Progenitor cell of endocrine pancreas (in vitro differentiated cells): ENCODE results near the gene WDR88. TPM values are rescaled to one million over a fixed set of nuclear protein-coding genes. Genes with fewer than 3 reads are reported as not detected.
A peak's percentile ranks its signal among the peaks of the same experiment; 100 is the strongest.
"Not testable (repeated sequence)": the region's sequence is repeated elsewhere in the genome, so short reads cannot be mapped to it uniquely, and the experiment has no call there.

Experiments used
- DNase-seq: peaks from one replicate; pipeline ENCODE4 v3.0.0; 2021; ENCODE audit warnings: low spot score; ENCODE audit not compliant: unreplicated experiment
- H3K27ac Mint-ChIP-seq: 2 replicates; pipeline ENCODE4 v1.8.0; 2021; ENCODE audit warnings: mild to moderate bottlenecking, moderate library complexity, mixed read lengths
- H3K27me3 Mint-ChIP-seq: 2 replicates; pipeline ENCODE4 v1.8.0; 2021; ENCODE audit warnings: mixed read lengths
- H3K36me3 Mint-ChIP-seq: 2 replicates; pipeline ENCODE4 v1.8.0; 2022; ENCODE audit warnings: mixed read lengths; ENCODE audit not compliant: insufficient read depth
- H3K4me1 Mint-ChIP-seq: 2 replicates; pipeline ENCODE4 v1.8.0; 2021; ENCODE audit warnings: low read depth, mixed read lengths
- H3K4me3 Mint-ChIP-seq: 2 replicates; pipeline ENCODE4 v1.8.0; 2021; ENCODE audit warnings: low read depth, mild to moderate bottlenecking, moderate library complexity, mixed read lengths
- H3K9me3 Mint-ChIP-seq: 2 replicates; pipeline ENCODE4 v1.8.0; 2021; ENCODE audit warnings: low read depth, mixed read lengths
- total RNA-seq: library from RNA; stranded (reverse); gene quantifications from 2 replicates; pipeline ENCODE4 v1.2.1, GENCODE V29; 2021
- TF ChIP-seq, protein P1 (sequence below): fragments of 200-600 bp; sonication (generic); IDR thresholded peaks from one replicate; pipeline ENCODE4 v1.5.0; 2021; ENCODE audit warnings: antibody characterized with exemption, mild to moderate bottlenecking; ENCODE audit not compliant: unreplicated experiment

WDR88 gene
- total RNA-seq, 1 donor from 2014 or later = not detected

GRCh38 chr19:33117501-33117900, 14.4 kb upstream of the WDR88 start:
- Mint-ChIP-seq H3K4me3 (no peak overlapping the region), H3K9me3 (no peaks in the 10 kb centered on the region), H3K36me3 (peaks cover 21% of the 10 kb centered on the region), H3K27ac (no peak overlapping the region), H3K4me1 (no peaks in the 10 kb centered on the region), H3K27me3 (no peaks in the 10 kb centered on the region)
- DNase-seq = no peak
- TF ChIP-seq, protein P1, sequence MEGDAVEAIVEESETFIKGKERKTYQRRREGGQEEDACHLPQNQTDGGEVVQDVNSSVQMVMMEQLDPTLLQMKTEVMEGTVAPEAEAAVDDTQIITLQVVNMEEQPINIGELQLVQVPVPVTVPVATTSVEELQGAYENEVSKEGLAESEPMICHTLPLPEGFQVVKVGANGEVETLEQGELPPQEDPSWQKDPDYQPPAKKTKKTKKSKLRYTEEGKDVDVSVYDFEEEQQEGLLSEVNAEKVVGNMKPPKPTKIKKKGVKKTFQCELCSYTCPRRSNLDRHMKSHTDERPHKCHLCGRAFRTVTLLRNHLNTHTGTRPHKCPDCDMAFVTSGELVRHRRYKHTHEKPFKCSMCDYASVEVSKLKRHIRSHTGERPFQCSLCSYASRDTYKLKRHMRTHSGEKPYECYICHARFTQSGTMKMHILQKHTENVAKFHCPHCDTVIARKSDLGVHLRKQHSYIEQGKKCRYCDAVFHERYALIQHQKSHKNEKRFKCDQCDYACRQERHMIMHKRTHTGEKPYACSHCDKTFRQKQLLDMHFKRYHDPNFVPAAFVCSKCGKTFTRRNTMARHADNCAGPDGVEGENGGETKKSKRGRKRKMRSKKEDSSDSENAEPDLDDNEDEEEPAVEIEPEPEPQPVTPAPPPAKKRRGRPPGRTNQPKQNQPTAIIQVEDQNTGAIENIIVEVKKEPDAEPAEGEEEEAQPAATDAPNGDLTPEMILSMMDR = no peak

DNA sequence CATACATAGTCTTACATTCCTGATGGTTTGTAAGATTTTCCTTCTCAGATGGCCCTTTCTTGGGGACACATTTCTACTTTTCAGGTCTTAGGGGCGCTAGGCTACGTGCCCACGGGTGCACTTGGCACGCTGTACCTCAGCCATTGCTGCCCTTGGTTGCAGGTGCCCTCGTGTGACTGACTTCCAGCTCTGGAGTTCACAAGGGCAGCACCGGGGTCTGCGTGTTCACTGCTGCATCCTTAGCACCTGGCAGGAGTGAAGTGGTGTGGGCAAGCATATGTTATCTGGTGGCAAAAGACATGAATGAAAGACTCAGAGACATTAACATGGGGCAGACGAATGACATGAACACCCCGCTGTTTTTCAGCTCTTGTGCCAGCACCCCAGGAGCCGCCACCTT, 13.3 kb upstream of the WDR88 start:
- Mint-ChIP-seq H3K27ac (peak overlapping the region; percentile 42), H3K27me3 (no peaks in the 10 kb centered on the region), H3K4me3 (no peak overlapping the region), H3K9me3 (no peaks in the 10 kb centered on the region), H3K36me3 (peaks cover 22% of the 10 kb centered on the region), H3K4me1 (no peaks in the 10 kb centered on the region)
- no peak for DNase-seq
- TF ChIP-seq, protein P1 = no peak

DNA sequence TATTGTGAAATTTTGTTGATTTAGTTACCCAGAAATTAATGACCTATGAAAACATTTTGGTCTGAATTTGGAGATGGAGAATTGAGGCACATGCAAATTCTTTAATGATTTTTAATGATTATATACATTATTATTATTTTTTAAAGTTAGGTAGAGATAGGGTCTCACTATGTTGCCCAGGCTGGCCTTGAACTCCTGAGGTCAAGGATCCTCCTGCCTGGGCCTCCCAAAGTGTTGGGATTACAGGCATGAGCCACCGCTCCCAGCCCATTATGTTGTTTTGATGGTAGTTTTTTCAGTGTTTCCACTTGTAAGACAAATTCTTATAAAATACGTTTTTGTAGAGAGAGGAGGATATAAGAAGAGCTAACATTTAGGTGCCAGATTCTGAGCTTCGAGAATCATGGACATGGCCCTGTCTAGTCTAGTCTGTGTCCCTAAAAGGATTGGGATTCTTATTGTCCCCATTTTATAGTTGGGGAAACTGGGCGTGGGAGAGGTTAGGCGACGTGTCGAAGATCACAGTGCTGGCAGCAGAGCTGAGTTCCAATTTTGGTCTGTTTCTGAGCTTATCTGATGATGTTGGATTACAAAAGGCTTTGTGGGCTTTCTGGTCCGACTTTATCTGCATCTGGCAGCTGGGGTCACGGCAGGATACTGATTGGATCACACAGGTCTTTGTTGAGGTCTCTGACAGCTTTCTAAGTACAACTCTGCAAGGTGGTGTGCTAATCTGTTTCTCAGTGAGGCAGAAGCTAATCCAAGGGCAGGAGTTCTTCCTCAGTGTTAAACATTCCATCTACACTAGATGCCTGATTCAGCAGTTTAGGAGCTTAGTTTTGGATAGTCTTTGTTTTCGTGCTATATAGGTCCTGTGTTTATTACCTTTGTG, 7.5 kb upstream of the WDR88 start:
- H3K4me3 Mint-ChIP-seq = no peak overlapping the region
- no peaks in the 10 kb centered on the region for H3K9me3 Mint-ChIP-seq
- peaks cover 19% of the 10 kb centered on the region for H3K36me3 Mint-ChIP-seq

GRCh38 chr19:33125929-33126388, 6.0 kb upstream of the WDR88 start:
- no peak for DNase-seq
- TF ChIP-seq, protein P1 = peak; percentile 79
- Mint-ChIP-seq H3K4me3 (no peak overlapping the region), H3K9me3 (no peaks in the 10 kb centered on the region), H3K36me3 (peaks cover 26% of the 10 kb centered on the region), H3K27ac (no peak overlapping the region), H3K4me1 (no peaks in the 10 kb centered on the region), H3K27me3 (no peaks in the 10 kb centered on the region)

More for the DNA sequence above, 7.5 kb upstream of the WDR88 start:
- TF ChIP-seq, protein P1 = no peak
- no peak for DNase-seq
- H3K4me1 Mint-ChIP-seq = no peaks in the 10 kb centered on the region
- no peak overlapping the region for H3K27ac Mint-ChIP-seq
- H3K27me3 Mint-ChIP-seq = no peaks in the 10 kb centered on the region

GRCh38 chr19:33126712-33127111, 5.2 kb upstream of the WDR88 start:
- H3K36me3 Mint-ChIP-seq = peaks cover 26% of the 10 kb centered on the region
- not testable (repeated sequence) for DNase-seq, H3K9me3 Mint-ChIP-seq, H3K4me3 Mint-ChIP-seq, H3K27me3 Mint-ChIP-seq, H3K27ac Mint-ChIP-seq, H3K4me1 Mint-ChIP-seq

- H3K9me3 Mint-ChIP-seq = no peaks in the 10 kb centered on the region
- TF ChIP-seq, protein P1 = no peak
- no peak for DNase-seq
- peaks cover 24% of the 10 kb centered on the region for H3K36me3 Mint-ChIP-seq
- peaks cover 4% of the 10 kb centered on the region for H3K27me3 Mint-ChIP-seq
- H3K4me1 Mint-ChIP-seq = no peaks in the 10 kb centered on the region
- no peak overlapping the region for H3K4me3 Mint-ChIP-seq
- H3K27ac Mint-ChIP-seq = no peak overlapping the region
Measured at GRCh38 chr19:33129901-33130300, 2.0 kb upstream of the WDR88 start.
